Mesothelial cell of epicardium (in vitro differentiated cells): ENCODE measurements around the gene DLL1. TPM values are rescaled to one million over a fixed set of nuclear protein-coding genes. Genes with fewer than 3 reads are reported as not detected.

Experiments
- DNase-seq, 2 experiments: peaks; one replicate each; pipeline ENCODE4 v3.0.0; 2021; ENCODE audit warnings: low spot score in 2 of 2; ENCODE audit not compliant: unreplicated experiment in 2 of 2
- H3K27ac Mint-ChIP-seq: 2 replicates; pipeline ENCODE4 v1.8.0; 2021; ENCODE audit warnings: mixed read lengths
- H3K27me3 Mint-ChIP-seq: 2 replicates; pipeline ENCODE4 v1.8.0; 2021; ENCODE audit warnings: low read depth, mixed read lengths
- H3K36me3 Mint-ChIP-seq: 2 replicates; pipeline ENCODE4 v1.8.0; 2021; ENCODE audit warnings: mixed read lengths
- H3K4me1 Mint-ChIP-seq: 2 replicates; pipeline ENCODE4 v1.8.0; 2021; ENCODE audit warnings: mixed read lengths
- H3K4me3 Mint-ChIP-seq: 2 replicates; pipeline ENCODE4 v1.8.0; 2021; ENCODE audit warnings: mild to moderate bottlenecking, moderate library complexity, mixed read lengths
- H3K9me3 Mint-ChIP-seq: 2 replicates; pipeline ENCODE4 v1.8.0; 2021; ENCODE audit warnings: mixed read lengths
- microRNA-seq: library from miRNA; unstranded; fragments of <30 nt; microRNA quantifications from one replicate; pipeline ENCODE4 v1.2.0, GENCODE V29; 2021; ENCODE audit warnings: inconsistent platforms, mixed read lengths
- total RNA-seq: library from RNA; stranded (reverse); gene quantifications from 3 replicates; pipeline ENCODE4 v1.2.1, GENCODE V29; 2021
- TF ChIP-seq, protein P1 (sequence below): fragments of 200-600 bp; sonication (generic); IDR thresholded peaks from one replicate; pipeline ENCODE4 v1.5.0; 2021; ENCODE audit warnings: antibody characterized with exemption; ENCODE audit not compliant: unreplicated experiment

DLL1 gene
- total RNA-seq, 1 donor from 2014 or later, result 3.6 TPM

- Mint-ChIP-seq H3K27me3 (no peaks in the 10 kb centered on the region), H3K4me1 (peaks cover 35% of the 10 kb centered on the region), H3K27ac (no peak overlapping the region), H3K4me3 (no peak overlapping the region), H3K9me3 (no peaks in the 10 kb centered on the region), H3K36me3 (no peaks in the 10 kb centered on the region)
- DNase-seq, result no peak
- TF ChIP-seq, protein P1, sequence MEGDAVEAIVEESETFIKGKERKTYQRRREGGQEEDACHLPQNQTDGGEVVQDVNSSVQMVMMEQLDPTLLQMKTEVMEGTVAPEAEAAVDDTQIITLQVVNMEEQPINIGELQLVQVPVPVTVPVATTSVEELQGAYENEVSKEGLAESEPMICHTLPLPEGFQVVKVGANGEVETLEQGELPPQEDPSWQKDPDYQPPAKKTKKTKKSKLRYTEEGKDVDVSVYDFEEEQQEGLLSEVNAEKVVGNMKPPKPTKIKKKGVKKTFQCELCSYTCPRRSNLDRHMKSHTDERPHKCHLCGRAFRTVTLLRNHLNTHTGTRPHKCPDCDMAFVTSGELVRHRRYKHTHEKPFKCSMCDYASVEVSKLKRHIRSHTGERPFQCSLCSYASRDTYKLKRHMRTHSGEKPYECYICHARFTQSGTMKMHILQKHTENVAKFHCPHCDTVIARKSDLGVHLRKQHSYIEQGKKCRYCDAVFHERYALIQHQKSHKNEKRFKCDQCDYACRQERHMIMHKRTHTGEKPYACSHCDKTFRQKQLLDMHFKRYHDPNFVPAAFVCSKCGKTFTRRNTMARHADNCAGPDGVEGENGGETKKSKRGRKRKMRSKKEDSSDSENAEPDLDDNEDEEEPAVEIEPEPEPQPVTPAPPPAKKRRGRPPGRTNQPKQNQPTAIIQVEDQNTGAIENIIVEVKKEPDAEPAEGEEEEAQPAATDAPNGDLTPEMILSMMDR, result no peak
Measured at GRCh38 chr6:170233286-170234205, 57.3 kb downstream of the DLL1 start.

Small RNA genes lying within 50 kb of the gene (microRNA-seq; reads per million reads assigned to microRNA genes)
- gene MIR4644, result not detected

Other genes starting within 250 kb of the DLL1 start
- 43.3 to 44.6 TPM (median 44.1 TPM) in 3 replicates for gene FAM120B, start 15.7 kb upstream of the DLL1 start, total RNA-seq